ENCODE data around the gene MEGF10.

DNA sequence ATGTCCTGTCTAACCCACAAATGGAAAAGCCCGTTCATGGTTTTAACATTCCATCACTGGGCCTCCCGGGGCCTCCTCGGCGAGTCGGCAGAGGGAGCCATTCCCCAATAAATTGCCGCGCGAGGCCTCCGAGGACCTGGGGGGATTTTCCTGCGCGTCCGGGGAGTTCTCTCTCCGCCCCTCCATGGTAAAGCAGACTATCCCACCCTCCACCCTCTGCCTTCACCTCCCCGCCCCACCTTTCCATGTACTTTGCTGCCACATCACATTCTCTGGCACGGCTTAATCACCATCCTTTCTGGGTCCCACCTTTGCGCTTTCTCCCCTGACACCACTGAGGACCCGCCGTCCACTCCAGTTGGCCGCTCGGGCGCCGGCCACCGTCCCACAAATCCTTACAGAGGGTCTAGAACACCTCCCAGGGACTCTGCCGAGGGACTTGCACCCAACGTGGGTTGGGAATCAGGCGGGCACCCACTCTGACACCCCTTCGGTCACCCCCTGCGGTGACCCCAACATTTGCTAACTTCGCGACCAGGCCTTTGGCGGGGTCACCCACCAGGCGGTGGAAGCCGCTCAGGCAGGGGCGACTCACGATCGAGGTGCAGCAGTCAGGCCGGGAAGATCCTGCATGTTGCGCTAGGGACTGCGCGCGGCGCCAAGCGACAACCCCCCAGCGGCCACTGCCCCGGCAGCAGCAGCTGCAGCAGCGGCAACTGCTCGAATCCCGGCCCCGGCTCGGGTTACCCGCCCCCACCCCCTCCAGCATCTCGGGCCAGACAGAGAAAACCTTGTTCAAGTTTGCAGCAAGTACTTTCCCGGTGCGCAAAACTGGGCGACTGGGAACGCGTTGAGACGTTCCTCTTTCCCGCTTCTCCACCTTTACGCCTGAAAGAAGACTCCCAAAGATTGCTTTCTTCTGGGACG, at the start of gene MEGF10:
- TF ChIP-seq, protein P1, sequence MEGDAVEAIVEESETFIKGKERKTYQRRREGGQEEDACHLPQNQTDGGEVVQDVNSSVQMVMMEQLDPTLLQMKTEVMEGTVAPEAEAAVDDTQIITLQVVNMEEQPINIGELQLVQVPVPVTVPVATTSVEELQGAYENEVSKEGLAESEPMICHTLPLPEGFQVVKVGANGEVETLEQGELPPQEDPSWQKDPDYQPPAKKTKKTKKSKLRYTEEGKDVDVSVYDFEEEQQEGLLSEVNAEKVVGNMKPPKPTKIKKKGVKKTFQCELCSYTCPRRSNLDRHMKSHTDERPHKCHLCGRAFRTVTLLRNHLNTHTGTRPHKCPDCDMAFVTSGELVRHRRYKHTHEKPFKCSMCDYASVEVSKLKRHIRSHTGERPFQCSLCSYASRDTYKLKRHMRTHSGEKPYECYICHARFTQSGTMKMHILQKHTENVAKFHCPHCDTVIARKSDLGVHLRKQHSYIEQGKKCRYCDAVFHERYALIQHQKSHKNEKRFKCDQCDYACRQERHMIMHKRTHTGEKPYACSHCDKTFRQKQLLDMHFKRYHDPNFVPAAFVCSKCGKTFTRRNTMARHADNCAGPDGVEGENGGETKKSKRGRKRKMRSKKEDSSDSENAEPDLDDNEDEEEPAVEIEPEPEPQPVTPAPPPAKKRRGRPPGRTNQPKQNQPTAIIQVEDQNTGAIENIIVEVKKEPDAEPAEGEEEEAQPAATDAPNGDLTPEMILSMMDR (IDR thresholded peaks at IDR 0.05; ENCODE audit: borderline replicate concordance, extremely low read depth, low read length, poor library complexity, severe bottlenecking) = no peak
- TF ChIP-seq EZH2 (IDR thresholded peaks at IDR 0.05; ENCODE audit: borderline replicate concordance, low read depth, low read length, severe bottlenecking) = no peak
